IMR-90 (cell line): ENCODE data around the gene IQGAP2.

Experiments used
- CEBPB ChIP-seq: IDR thresholded peaks from 2 replicates; pipeline ENCODE4 v1.6.1; 2012; ENCODE audit warnings: low read depth, low read length, improper control_type of control experiment
- POLR2A ChIP-seq: IDR thresholded peaks from 2 replicates; pipeline ENCODE4 v1.6.1; 2012; ENCODE audit warnings: mild to moderate bottlenecking, low read depth, low read length

GRCh38 chr5:76736679-76737556 lies 333.8 kb downstream of the IQGAP2 start:
- TF ChIP-seq POLR2A (no peak), CEBPB (no peak)
